ENCODE data around the gene RAP2A. TPM values are rescaled to one million over a fixed set of nuclear protein-coding genes. Genes with fewer than 3 reads are reported as not detected.

RAP2A gene
- total RNA-seq, 2 experiments from 2014 or later: 9.2 to 15.4 TPM

GRCh38 chr13:97423300-97424045 lies 10.5 kb upstream of the RAP2A start:
- Histone ChIP-seq H3K27ac (ENCODE audit: low read depth, low read length, poor library complexity, severe bottlenecking) (no peak overlapping the region), H4K20me1 (ENCODE audit: insufficient read depth, low read length) (no peaks in the 10 kb centered on the region), H3K4me3 (ENCODE audit: low read depth, low read length, poor library complexity, severe bottlenecking) (no peak overlapping the region), H3K4me2 (ENCODE audit: low read length) (no peak overlapping the region), H3K79me2 (ENCODE audit: insufficient read depth, low read depth, low read length) (no peaks in the 10 kb centered on the region), H3K4me1 (ENCODE audit: insufficient read depth, low read length, poor library complexity, severe bottlenecking) (no peaks in the 10 kb centered on the region), H3K9me3 (ENCODE audit: low read length) (no peaks in the 10 kb centered on the region), H2AFZ (ENCODE audit: low read length) (no peak overlapping the region), H3K36me3 (ENCODE audit: insufficient read depth, low read length) (no peaks in the 10 kb centered on the region), H3K9me2 (ENCODE audit: insufficient read depth, low read length) (no peaks in the 10 kb centered on the region)
- no peak for TF ChIP-seq CTCF (conservative IDR thresholded peaks at IDR 0.05; ENCODE audit: low read length)
- no peak for TF ChIP-seq EZH2phosphoT487 (IDR thresholded peaks at IDR 0.05; ENCODE audit: borderline replicate concordance, low read depth, low read length)
- no peak for DNase-seq (ENCODE audit: low spot score)
- POLR2A ChIA-PET: interaction anchor here (0.7 kb wide), 1 partner anchor 16 kb away, joined by 4 read pairs; no protein-coding TSS in a partner anchor
- CTCF ChIA-PET (ENCODE audit: unreplicated experiment): no interaction called here
- intact Hi-C loops (cut with micrococcal nuclease; ENCODE audit: unreplicated experiment): no loop called here
- BruUV-seq (replicated peaks): no TSS peak

GRCh38 chr13:97425590-97425989 lies 8.4 kb upstream of the RAP2A start:
- Histone ChIP-seq H3K36me3 (ENCODE audit: insufficient read depth, low read length) (no peaks in the 10 kb centered on the region), H3K79me2 (ENCODE audit: insufficient read depth, low read depth, low read length) (no peaks in the 10 kb centered on the region), H3K9me2 (ENCODE audit: insufficient read depth, low read length) (no peaks in the 10 kb centered on the region), H4K20me1 (ENCODE audit: insufficient read depth, low read length) (no peaks in the 10 kb centered on the region), H3K4me1 (ENCODE audit: insufficient read depth, low read length, poor library complexity, severe bottlenecking) (no peaks in the 10 kb centered on the region), H3K27ac (ENCODE audit: low read depth, low read length, poor library complexity, severe bottlenecking) (no peak overlapping the region), H3K4me3 (ENCODE audit: low read depth, low read length, poor library complexity, severe bottlenecking) (no peak overlapping the region), H3K9me3 (ENCODE audit: low read length) (no peaks in the 10 kb centered on the region), H3K4me2 (ENCODE audit: low read length) (no peak overlapping the region), H2AFZ (ENCODE audit: low read length) (no peak overlapping the region)
- ChIA-PET CTCF (ENCODE audit: unreplicated experiment) (no interaction called here), POLR2A (interaction anchor here (0.8 kb wide), 1 partner anchor 48 kb away, joined by 3 read pairs; no protein-coding TSS in a partner anchor)
- no peak for DNase-seq (ENCODE audit: low spot score)
- BruUV-seq (replicated peaks): no TSS peak
- TF ChIP-seq CTCF (conservative IDR thresholded peaks at IDR 0.05; ENCODE audit: low read length) (no peak), EZH2phosphoT487 (IDR thresholded peaks at IDR 0.05; ENCODE audit: borderline replicate concordance, low read depth, low read length) (no peak)
- intact Hi-C loops (cut with micrococcal nuclease; ENCODE audit: unreplicated experiment): no loop called here

- Histone ChIP-seq H3K9me3 (ENCODE audit: low read length) (no peaks in the 10 kb centered on the region), H4K20me1 (ENCODE audit: insufficient read depth, low read length) (no peaks in the 10 kb centered on the region), H2AFZ (ENCODE audit: low read length) (no peak overlapping the region), H3K79me2 (ENCODE audit: insufficient read depth, low read depth, low read length) (no peaks in the 10 kb centered on the region), H3K4me3 (ENCODE audit: low read depth, low read length, poor library complexity, severe bottlenecking) (no peak overlapping the region), H3K9me2 (ENCODE audit: insufficient read depth, low read length) (no peaks in the 10 kb centered on the region), H3K4me1 (ENCODE audit: insufficient read depth, low read length, poor library complexity, severe bottlenecking) (peaks cover 8% of the 10 kb centered on the region), H3K4me2 (ENCODE audit: low read length) (no peak overlapping the region), H3K27ac (ENCODE audit: low read depth, low read length, poor library complexity, severe bottlenecking) (no peak overlapping the region), H3K36me3 (ENCODE audit: insufficient read depth, low read length) (no peaks in the 10 kb centered on the region)
- intact Hi-C loops (cut with micrococcal nuclease; ENCODE audit: unreplicated experiment): no loop called here
- CTCF ChIA-PET (ENCODE audit: unreplicated experiment): no interaction called here
- POLR2A ChIA-PET: no interaction called here
- BruUV-seq (replicated peaks): no TSS peak
- no peak for TF ChIP-seq CTCF (conservative IDR thresholded peaks at IDR 0.05; ENCODE audit: low read length)
- no peak for TF ChIP-seq EZH2phosphoT487 (IDR thresholded peaks at IDR 0.05; ENCODE audit: borderline replicate concordance, low read depth, low read length)
- no peak for DNase-seq (ENCODE audit: low spot score)
Measured at GRCh38 chr13:97426695-97427094, 7.3 kb upstream of the RAP2A start.

Measured in OCI-LY7 (cell line).